OCI-LY1 (cell line): Measurements from ENCODE around the gene XCR1.
A peak's percentile ranks its signal among the peaks of the same experiment; 100 is the strongest.

ENCODE experiments used
- H2AFZ ChIP-seq: fragments of 200-600 bp; sonication (generic), shearing (Covaris generic); 2 replicates; pipeline ENCODE4 v1.6.0; 2014; ENCODE audit warnings: antibody characterized with exemption, mild to moderate bottlenecking, low read length
- H3F3A ChIP-seq: fragments of 200-600 bp; sonication (generic), shearing (Covaris generic); 2 replicates; pipeline ENCODE4 v1.6.0; 2014; ENCODE audit warnings: mild to moderate bottlenecking, antibody characterized with exemption, low read length, moderate library complexity; ENCODE audit not compliant: insufficient read depth
- H3K27ac ChIP-seq: fragments of 200-600 bp; sonication (generic); 2 replicates; pipeline ENCODE4 v1.5.1; 2014; ENCODE audit warnings: low read length, mixed run types, mild to moderate bottlenecking, low read depth; ENCODE audit not compliant: poor library complexity, severe bottlenecking
- H3K27me3 ChIP-seq: fragments of 200-600 bp; sonication (generic); 2 replicates; pipeline ENCODE4 v1.6.0; 2014; ENCODE audit warnings: antibody characterized with exemption, mild to moderate bottlenecking, low read length, moderate library complexity; ENCODE audit not compliant: insufficient read depth
- H3K36me3 ChIP-seq: fragments of 200-600 bp; sonication (generic); 2 replicates; pipeline ENCODE4 v1.6.1; 2014; ENCODE audit warnings: mild to moderate bottlenecking, antibody characterized with exemption, low read length, moderate library complexity, mixed read lengths; ENCODE audit not compliant: insufficient read depth
- H3K4me1 ChIP-seq: fragments of 200-600 bp; sonication (generic); 2 replicates; pipeline ENCODE4 v1.5.1; 2014; ENCODE audit warnings: mild to moderate bottlenecking, low read length, moderate library complexity; ENCODE audit not compliant: insufficient read depth, severe bottlenecking
- H3K4me2 ChIP-seq: fragments of 200-600 bp; sonication (generic), shearing (Covaris generic); 2 replicates; pipeline ENCODE4 v1.6.1; 2014; ENCODE audit warnings: low read length
- H3K4me3 ChIP-seq: fragments of 200-600 bp; sonication (generic); 2 replicates; pipeline ENCODE4 v1.5.1; 2014; ENCODE audit warnings: low read length, low read depth, mild to moderate bottlenecking, mixed read lengths; ENCODE audit not compliant: poor library complexity, severe bottlenecking
- H3K79me2 ChIP-seq: fragments of 200-600 bp; shearing (Covaris generic); 2 replicates; pipeline ENCODE4 v1.6.1; 2016; ENCODE audit warnings: mixed run types, low read length, mixed read lengths; ENCODE audit not compliant: insufficient read depth
- H3K9ac ChIP-seq: fragments of 200-600 bp; sonication (generic), shearing (Covaris generic); 2 replicates; pipeline ENCODE4 v1.6.1; 2014; ENCODE audit warnings: mild to moderate bottlenecking, low read length, mixed read lengths
- H3K9me2 ChIP-seq: fragments of 200-600 bp; sonication (generic), shearing (Covaris generic); 2 replicates; pipeline ENCODE4 v1.6.1; 2014; ENCODE audit warnings: low read depth, mild to moderate bottlenecking, low read length, mixed read lengths
- H3K9me3 ChIP-seq: fragments of 200-600 bp; shearing (Covaris generic); 2 replicates; pipeline ENCODE4 v1.6.1; 2014; ENCODE audit warnings: low read length, mixed read lengths
- H4K20me1 ChIP-seq: fragments of 200-600 bp; sonication (generic), shearing (Covaris generic); 2 replicates; pipeline ENCODE4 v1.6.0; 2016; ENCODE audit warnings: mild to moderate bottlenecking, low read length; ENCODE audit not compliant: insufficient read depth
- CTCF ChIP-seq: fragments of 200-600 bp; sonication (generic), shearing (Covaris generic); IDR thresholded peaks from 2 replicates; pipeline ENCODE4 v1.5.1; 2017; ENCODE audit warnings: mild to moderate bottlenecking, antibody characterized with exemption, low read length, moderate library complexity, mixed read lengths
- EZH2 ChIP-seq: fragments of 200-600 bp; sonication (generic), shearing (Covaris generic); IDR thresholded peaks from 2 replicates; pipeline ENCODE4 v1.8.0; 2017; ENCODE audit warnings: borderline replicate concordance, mixed run types, mild to moderate bottlenecking, antibody characterized with exemption, low read length, moderate library complexity, mixed read lengths

XCR1 gene

GRCh38 chr3:46027021-46027705 lies at the start of gene XCR1:
Gene XCR1 (minus strand): TSS chr3:46027483. CDS start chr3:46021947, 5,536 bp downstream.
- no peak within 1 kb of the TSS for H2AFZ ChIP-seq
- no peaks in the 10 kb centered on the region; the same call in 1 of the 2 replicates for H3K27me3 ChIP-seq
- H3K36me3 ChIP-seq = no peaks in the 10 kb centered on the region; the same call in 1 of the 2 replicates
- H3K4me1 ChIP-seq = no peaks in the 10 kb centered on the region
- no peaks in the 10 kb centered on the region for H3F3A ChIP-seq
- no peak within 1 kb of the TSS for H3K4me3 ChIP-seq
- no peak within 1 kb of the TSS for H3K27ac ChIP-seq
- no peak within 1 kb of the TSS for H3K9ac ChIP-seq
- no peaks in the 10 kb centered on the region for H4K20me1 ChIP-seq
- no peak for TF ChIP-seq EZH2
- TF ChIP-seq CTCF = no peak
- no peaks in the 10 kb centered on the region for H3K9me2 ChIP-seq
- H3K4me2 ChIP-seq = no peak within 1 kb of the TSS
- peaks cover 17% of the 10 kb centered on the region for H3K9me3 ChIP-seq
- no peaks in the 10 kb centered on the region for H3K79me2 ChIP-seq

GRCh38 chr3:46076606-46077005 lies 49.3 kb upstream of the XCR1 start:
- TF ChIP-seq EZH2 (no peak), CTCF (peak; percentile 24; the same call in 1 of the 2 replicates)
- no peak overlapping the region for H3K4me3 ChIP-seq
- no peak overlapping the region for H3K27ac ChIP-seq
- H3K9ac ChIP-seq = no peak overlapping the region
- H3F3A ChIP-seq = no peaks in the 10 kb centered on the region
- no peaks in the 10 kb centered on the region for H3K79me2 ChIP-seq
- no peaks in the 10 kb centered on the region for H4K20me1 ChIP-seq
- no peaks in the 10 kb centered on the region for H3K27me3 ChIP-seq
- no peaks in the 10 kb centered on the region for H3K36me3 ChIP-seq
- H2AFZ ChIP-seq = no peak overlapping the region
- H3K4me1 ChIP-seq = no peaks in the 10 kb centered on the region
- no peaks in the 10 kb centered on the region for H3K9me2 ChIP-seq
- H3K4me2 ChIP-seq = no peak overlapping the region
- H3K9me3 ChIP-seq = no peaks in the 10 kb centered on the region; the same call in 1 of the 2 replicates

GRCh38 chr3:46075816-46076215 lies 48.5 kb upstream of the XCR1 start:
- Histone ChIP-seq H3F3A (no peaks in the 10 kb centered on the region), H3K4me2 (no peak overlapping the region), H3K4me3 (no peak overlapping the region), H3K9me2 (no peaks in the 10 kb centered on the region), H2AFZ (no peak overlapping the region), H3K36me3 (no peaks in the 10 kb centered on the region), H3K79me2 (no peaks in the 10 kb centered on the region), H3K27me3 (no peaks in the 10 kb centered on the region), H4K20me1 (no peaks in the 10 kb centered on the region), H3K4me1 (no peaks in the 10 kb centered on the region), H3K27ac (no peak overlapping the region), H3K9me3 (no peaks in the 10 kb centered on the region; the same call in 1 of the 2 replicates), H3K9ac (no peak overlapping the region)
- no peak for TF ChIP-seq CTCF
- no peak for TF ChIP-seq EZH2
